Measurements from ENCODE around the gene PMPCA. TPM values are rescaled to one million over a fixed set of nuclear protein-coding genes. Genes with fewer than 3 reads are reported as not detected.

Gene PMPCA
- total RNA-seq, 1 donor from 2014 or later, result 94.4 TPM

- Histone ChIP-seq H3K36me3 (ENCODE audit: insufficient read depth, low read length) (peaks cover 46% of the 10 kb centered on the region), H2AFZ (ENCODE audit: low read depth, low read length) (no peak overlapping the region), H3K9me3 (ENCODE audit: insufficient read depth, low read depth, low read length) (no peaks in the 10 kb centered on the region), H4K20me1 (ENCODE audit: insufficient read depth, low read length) (peaks cover 80% of the 10 kb centered on the region), H3K79me2 (ENCODE audit: insufficient read depth, low read length) (peaks cover 7% of the 10 kb centered on the region), H3K9ac (ENCODE audit: low read length) (no peak overlapping the region), H3K4me2 (ENCODE audit: low read length) (no peak overlapping the region), H3K27ac (ENCODE audit: low read depth, low read length) (no peak overlapping the region), H3K27me3 (ENCODE audit: insufficient read depth, low read length) (no peaks in the 10 kb centered on the region), H3K4me1 (ENCODE audit: insufficient read depth, low read length) (peaks cover 21% of the 10 kb centered on the region), H3K4me3 (ENCODE audit: insufficient read depth, low read depth, low read length) (no peak overlapping the region)
- FAIRE-seq (no peak), DNase-seq (ENCODE audit: low read depth) (no peak)
- Mint-ChIP-seq H3K36me3 (ENCODE audit: low read depth, unreplicated experiment) (peaks cover 15% of the 10 kb centered on the region), H3K9me3 (ENCODE audit: unreplicated experiment) (no peaks in the 10 kb centered on the region), H3K4me3 (ENCODE audit: unreplicated experiment) (no peak overlapping the region), H3K4me1 (ENCODE audit: low read depth, unreplicated experiment) (peaks cover 7% of the 10 kb centered on the region), H3K27ac (ENCODE audit: unreplicated experiment) (no peak overlapping the region), H3K27me3 (ENCODE audit: low read depth, unreplicated experiment) (no peaks in the 10 kb centered on the region)
- TF ChIP-seq CTCF (IDR thresholded peaks at IDR 0.05; ENCODE audit: insufficient read depth, low read depth, low read length), result no peak
These were observed 35.3 kb downstream of the PMPCA start for GRCh38 chr9:136445799-136446198.

- Histone ChIP-seq H3K4me2 (ENCODE audit: low read length) (no peak overlapping the region), H3K79me2 (ENCODE audit: insufficient read depth, low read length) (peaks cover 7% of the 10 kb centered on the region), H3K9me3 (ENCODE audit: insufficient read depth, low read depth, low read length) (no peaks in the 10 kb centered on the region), H3K27ac (ENCODE audit: low read depth, low read length) (no peak overlapping the region), H3K36me3 (ENCODE audit: insufficient read depth, low read length) (peaks cover 51% of the 10 kb centered on the region), H3K4me3 (ENCODE audit: insufficient read depth, low read depth, low read length) (no peak overlapping the region), H3K9ac (ENCODE audit: low read length) (no peak overlapping the region), H2AFZ (ENCODE audit: low read depth, low read length) (no peak overlapping the region), H3K27me3 (ENCODE audit: insufficient read depth, low read length) (no peaks in the 10 kb centered on the region), H4K20me1 (ENCODE audit: insufficient read depth, low read length) (peaks cover 74% of the 10 kb centered on the region), H3K4me1 (ENCODE audit: insufficient read depth, low read length) (peaks cover 6% of the 10 kb centered on the region)
- H3K36me3 Mint-ChIP-seq (ENCODE audit: low read depth, unreplicated experiment), result peaks cover 15% of the 10 kb centered on the region
- H3K4me1 Mint-ChIP-seq (ENCODE audit: low read depth, unreplicated experiment), result no peaks in the 10 kb centered on the region
- H3K4me3 Mint-ChIP-seq (ENCODE audit: unreplicated experiment), result no peak overlapping the region
- no peak for FAIRE-seq
- no peaks in the 10 kb centered on the region for H3K9me3 Mint-ChIP-seq (ENCODE audit: unreplicated experiment)
- DNase-seq (ENCODE audit: low read depth), result no peak
- H3K27ac Mint-ChIP-seq (ENCODE audit: unreplicated experiment), result no peak overlapping the region
- TF ChIP-seq CTCF (IDR thresholded peaks at IDR 0.05; ENCODE audit: insufficient read depth, low read depth, low read length) (no peak), EZH2 (IDR thresholded peaks at IDR 0.05; ENCODE audit: insufficient read depth, low read length) (no peak)
- H3K27me3 Mint-ChIP-seq (ENCODE audit: low read depth, unreplicated experiment), result no peaks in the 10 kb centered on the region
These were observed 36.8 kb downstream of the PMPCA start for GRCh38 chr9:136447173-136447778.

GRCh38 chr9:136448655-136449054, 38.2 kb downstream of the PMPCA start:
- no peak overlapping the region for H3K27ac Mint-ChIP-seq (ENCODE audit: unreplicated experiment)
- no peaks in the 10 kb centered on the region for H3K9me3 Mint-ChIP-seq (ENCODE audit: unreplicated experiment)
- H3K4me3 ChIP-seq (ENCODE audit: insufficient read depth, low read depth, low read length), result no peak overlapping the region
- no peaks in the 10 kb centered on the region for H3K9me3 ChIP-seq (ENCODE audit: insufficient read depth, low read depth, low read length)
- peaks cover 71% of the 10 kb centered on the region for H4K20me1 ChIP-seq (ENCODE audit: insufficient read depth, low read length)
- no peak overlapping the region for H3K4me3 Mint-ChIP-seq (ENCODE audit: unreplicated experiment)
- H3K27ac ChIP-seq (ENCODE audit: low read depth, low read length), result no peak overlapping the region
- no peak overlapping the region for H2AFZ ChIP-seq (ENCODE audit: low read depth, low read length)
- H3K4me1 Mint-ChIP-seq (ENCODE audit: low read depth, unreplicated experiment), result no peaks in the 10 kb centered on the region
- DNase-seq (ENCODE audit: low read depth), result no peak
- TF ChIP-seq EZH2 (IDR thresholded peaks at IDR 0.05; ENCODE audit: insufficient read depth, low read length) (no peak), CTCF (IDR thresholded peaks at IDR 0.05; ENCODE audit: insufficient read depth, low read depth, low read length) (no peak)
- H3K9ac ChIP-seq (ENCODE audit: low read length), result no peak overlapping the region
- peaks cover 43% of the 10 kb centered on the region for H3K36me3 ChIP-seq (ENCODE audit: insufficient read depth, low read length)
- H3K4me1 ChIP-seq (ENCODE audit: insufficient read depth, low read length), result no peaks in the 10 kb centered on the region
- FAIRE-seq, result no peak
- no peak overlapping the region for H3K4me2 ChIP-seq (ENCODE audit: low read length)
- no peaks in the 10 kb centered on the region for H3K27me3 ChIP-seq (ENCODE audit: insufficient read depth, low read length)
- H3K27me3 Mint-ChIP-seq (ENCODE audit: low read depth, unreplicated experiment), result no peaks in the 10 kb centered on the region
- H3K79me2 ChIP-seq (ENCODE audit: insufficient read depth, low read length), result peaks cover 7% of the 10 kb centered on the region
- H3K36me3 Mint-ChIP-seq (ENCODE audit: low read depth, unreplicated experiment), result peaks cover 21% of the 10 kb centered on the region

Data from astrocyte (in vitro differentiated cells and primary cell).